NOMO-1 treated with DMSO at 0.1 percent for 48 hours (cell line): ENCODE measurements around the gene CACNB2.
A peak's percentile ranks its signal among the peaks of the same experiment; 100 is the strongest.
"Not testable (repeated sequence)": the region's sequence is repeated elsewhere in the genome, so short reads cannot be mapped to it uniquely, and the experiment has no call there.

Experiments
- DNase-seq: peaks from one replicate; lab custom pipeline; 2025; ENCODE audit not compliant: unreplicated experiment; lab: John Stamatoyannopoulos, UW

Gene CACNB2

GRCh38 chr10:18197706-18198105 is 57.5 kb downstream of the CACNB2 start:
- no peak for DNase-seq

- DNase-seq, result no peak
Measured at GRCh38 chr10:18201877-18202276, 61.7 kb downstream of the CACNB2 start.

GRCh38 chr10:18202680-18203460 is 62.6 kb downstream of the CACNB2 start:
- DNase-seq, result no peak

GRCh38 chr10:18203471-18203870 is 63.2 kb downstream of the CACNB2 start:
- DNase-seq, result no peak

GRCh38 chr10:18204039-18204835 is 64.0 kb downstream of the CACNB2 start:
- DNase-seq, result no peak

- DNase-seq, result no peak
Measured at GRCh38 chr10:18205098-18205834, 65.0 kb downstream of the CACNB2 start.

- not testable (repeated sequence) for DNase-seq
Measured at GRCh38 chr10:18208186-18208585, 68.0 kb downstream of the CACNB2 start.

- no peak for DNase-seq
Measured at GRCh38 chr10:18209241-18209640, 69.0 kb downstream of the CACNB2 start.

- DNase-seq, result no peak
Measured at GRCh38 chr10:18210711-18211110, 70.5 kb downstream of the CACNB2 start.

- DNase-seq, result no peak
Measured at GRCh38 chr10:18211862-18212261, 71.6 kb downstream of the CACNB2 start.

GRCh38 chr10:18213271-18213670 is 73.0 kb downstream of the CACNB2 start:
- DNase-seq, result no peak

GRCh38 chr10:18214691-18215563 is 74.7 kb downstream of the CACNB2 start:
- DNase-seq, result peak; percentile 61

GRCh38 chr10:18216482-18216881 is 76.3 kb downstream of the CACNB2 start:
- DNase-seq, result no peak

GRCh38 chr10:18217577-18217976 is 77.4 kb downstream of the CACNB2 start:
- no peak for DNase-seq

- no peak for DNase-seq
Measured at GRCh38 chr10:18219146-18219545, 78.9 kb downstream of the CACNB2 start.

- no peak for DNase-seq
Measured at GRCh38 chr10:18221123-18221522, 80.9 kb downstream of the CACNB2 start.

- DNase-seq, result no peak
Measured at GRCh38 chr10:18221882-18222281, 81.7 kb downstream of the CACNB2 start.

GRCh38 chr10:18222866-18223265 is 82.6 kb downstream of the CACNB2 start:
- DNase-seq, result no peak

GRCh38 chr10:18223898-18224297 is 83.7 kb downstream of the CACNB2 start:
- no peak for DNase-seq

- no peak for DNase-seq
Measured at GRCh38 chr10:18224626-18225445, 84.6 kb downstream of the CACNB2 start.
